Measurements from ENCODE around the gene COL5A2. TPM values are rescaled to one million over a fixed set of nuclear protein-coding genes. Genes with fewer than 3 reads are reported as not detected.

COL5A2 gene
- total RNA-seq, 1 donor from 2014 or later: 0.13 TPM

DNA sequence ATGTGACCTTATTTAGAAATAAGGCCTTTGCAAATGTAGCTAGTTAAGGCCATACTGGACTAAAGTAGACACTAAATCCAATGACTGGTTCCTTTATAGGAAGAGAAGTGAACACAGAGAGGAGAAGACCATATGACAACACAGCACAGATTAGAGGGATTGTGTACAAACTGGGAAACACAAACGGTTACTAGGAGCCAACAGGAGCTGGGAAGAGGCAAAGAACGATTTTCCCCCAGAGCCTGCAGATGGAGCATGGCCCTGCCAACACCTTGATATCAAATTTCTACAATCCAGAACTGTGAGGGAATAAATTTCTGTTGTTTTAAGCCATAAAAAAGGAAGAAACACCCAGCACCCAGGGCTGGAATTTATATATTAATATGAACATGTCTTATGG lies 38.7 kb upstream of the COL5A2 start:
- intact Hi-C loops (cut with micrococcal nuclease): no loop called here
- CTCF ChIA-PET: no interaction called here
- TF ChIP-seq, protein P1, sequence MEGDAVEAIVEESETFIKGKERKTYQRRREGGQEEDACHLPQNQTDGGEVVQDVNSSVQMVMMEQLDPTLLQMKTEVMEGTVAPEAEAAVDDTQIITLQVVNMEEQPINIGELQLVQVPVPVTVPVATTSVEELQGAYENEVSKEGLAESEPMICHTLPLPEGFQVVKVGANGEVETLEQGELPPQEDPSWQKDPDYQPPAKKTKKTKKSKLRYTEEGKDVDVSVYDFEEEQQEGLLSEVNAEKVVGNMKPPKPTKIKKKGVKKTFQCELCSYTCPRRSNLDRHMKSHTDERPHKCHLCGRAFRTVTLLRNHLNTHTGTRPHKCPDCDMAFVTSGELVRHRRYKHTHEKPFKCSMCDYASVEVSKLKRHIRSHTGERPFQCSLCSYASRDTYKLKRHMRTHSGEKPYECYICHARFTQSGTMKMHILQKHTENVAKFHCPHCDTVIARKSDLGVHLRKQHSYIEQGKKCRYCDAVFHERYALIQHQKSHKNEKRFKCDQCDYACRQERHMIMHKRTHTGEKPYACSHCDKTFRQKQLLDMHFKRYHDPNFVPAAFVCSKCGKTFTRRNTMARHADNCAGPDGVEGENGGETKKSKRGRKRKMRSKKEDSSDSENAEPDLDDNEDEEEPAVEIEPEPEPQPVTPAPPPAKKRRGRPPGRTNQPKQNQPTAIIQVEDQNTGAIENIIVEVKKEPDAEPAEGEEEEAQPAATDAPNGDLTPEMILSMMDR (IDR thresholded peaks at IDR 0.05): no peak

GRCh38 chr2:189217541-189217940 lies 38.0 kb upstream of the COL5A2 start:
- Mint-ChIP-seq H3K27me3 (no peaks in the 10 kb centered on the region), H3K4me3 (no peak overlapping the region), H3K9me3 (no peaks in the 10 kb centered on the region), H3K27ac (no peak overlapping the region), H3K4me1 (no peaks in the 10 kb centered on the region), H3K36me3 (ENCODE audit: low read depth) (no peaks in the 10 kb centered on the region)
- intact Hi-C loops (cut with micrococcal nuclease): no loop called here
- ATAC-seq (ENCODE audit: low read depth) (no peak), DNase-seq (no peak)
- CTCF ChIA-PET: no interaction called here
- POLR2A ChIA-PET: no interaction called here
- TF ChIP-seq, protein P1 (IDR thresholded peaks at IDR 0.05): no peak

More for the DNA sequence above, 38.7 kb upstream of the COL5A2 start:
- ATAC-seq (ENCODE audit: low read depth): no peak
- H3K27ac Mint-ChIP-seq: no peak overlapping the region
- H3K4me3 Mint-ChIP-seq: no peak overlapping the region
- H3K4me1 Mint-ChIP-seq: no peaks in the 10 kb centered on the region
- no peaks in the 10 kb centered on the region for H3K36me3 Mint-ChIP-seq (ENCODE audit: low read depth)
- no peak for DNase-seq
- H3K27me3 Mint-ChIP-seq: no peaks in the 10 kb centered on the region
- POLR2A ChIA-PET: no interaction called here
- no peaks in the 10 kb centered on the region for H3K9me3 Mint-ChIP-seq

DNA sequence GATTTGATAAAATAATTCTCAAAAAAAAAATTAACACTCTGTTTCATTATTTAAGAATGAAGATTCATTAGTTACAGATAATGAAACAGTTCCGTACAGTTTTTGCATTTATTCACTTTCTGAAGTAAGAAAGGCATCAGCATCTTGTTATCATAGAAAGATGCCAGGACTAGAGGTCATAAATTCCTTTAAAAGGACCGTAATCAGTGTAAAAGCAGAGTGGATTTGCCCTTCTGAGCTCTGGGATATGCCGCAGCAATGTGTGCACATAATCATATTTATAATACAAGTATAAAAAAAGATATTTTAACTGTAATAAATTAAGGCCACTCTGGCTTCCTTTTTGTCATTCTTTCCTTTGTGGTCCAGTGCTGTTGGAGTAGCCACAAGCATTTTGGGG lies 37.5 kb upstream of the COL5A2 start:
- intact Hi-C loops (cut with micrococcal nuclease): no loop called here
- H3K27ac Mint-ChIP-seq: no peak overlapping the region
- no peaks in the 10 kb centered on the region for H3K27me3 Mint-ChIP-seq
- H3K4me1 Mint-ChIP-seq: no peaks in the 10 kb centered on the region
- DNase-seq (no peak), ATAC-seq (ENCODE audit: low read depth) (no peak)
- H3K9me3 Mint-ChIP-seq: no peaks in the 10 kb centered on the region
- H3K36me3 Mint-ChIP-seq (ENCODE audit: low read depth): no peaks in the 10 kb centered on the region
- POLR2A ChIA-PET: no interaction called here
- no peak overlapping the region for H3K4me3 Mint-ChIP-seq
- TF ChIP-seq, protein P1 (IDR thresholded peaks at IDR 0.05): no peak
- CTCF ChIA-PET: no interaction called here

- H3K36me3 Mint-ChIP-seq (ENCODE audit: low read depth): no peaks in the 10 kb centered on the region
- intact Hi-C loops (cut with micrococcal nuclease): no loop called here
- H3K9me3 Mint-ChIP-seq: no peaks in the 10 kb centered on the region
- H3K27me3 Mint-ChIP-seq: no peaks in the 10 kb centered on the region
- H3K4me1 Mint-ChIP-seq: no peaks in the 10 kb centered on the region
- no peak overlapping the region for H3K4me3 Mint-ChIP-seq
- ChIA-PET CTCF (no interaction called here), POLR2A (no interaction called here)
- TF ChIP-seq, protein P1 (IDR thresholded peaks at IDR 0.05): no peak
- no peak overlapping the region for H3K27ac Mint-ChIP-seq
- ATAC-seq (ENCODE audit: low read depth) (no peak), DNase-seq (no peak)
Observed at GRCh38 chr2:189214484-189214883, 34.9 kb upstream of the COL5A2 start.

DNA sequence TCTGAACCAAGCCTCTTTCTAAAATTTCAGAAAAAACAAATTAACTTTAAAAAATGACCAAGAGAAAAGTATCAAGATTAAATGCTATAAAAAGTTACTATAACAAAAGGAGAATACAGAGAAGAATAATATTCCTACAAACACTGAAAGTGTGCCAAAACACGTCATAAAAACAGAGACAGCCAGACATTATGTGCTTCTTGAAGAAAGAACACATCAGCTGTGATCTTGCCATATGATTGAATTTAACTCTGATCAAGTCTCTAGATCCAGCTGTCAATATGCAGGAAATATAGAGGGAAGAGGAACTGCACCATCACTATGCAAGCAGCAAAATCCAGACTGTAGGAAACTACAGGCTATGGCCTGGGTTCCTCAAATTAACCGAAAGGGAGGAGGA lies 33.7 kb upstream of the COL5A2 start:
- ATAC-seq (ENCODE audit: low read depth): no peak

More for the DNA sequence above, 33.7 kb upstream of the COL5A2 start:
- Mint-ChIP-seq H3K4me1 (no peaks in the 10 kb centered on the region), H3K4me3 (no peak overlapping the region), H3K9me3 (no peaks in the 10 kb centered on the region), H3K27ac (no peak overlapping the region), H3K36me3 (ENCODE audit: low read depth) (no peaks in the 10 kb centered on the region), H3K27me3 (no peaks in the 10 kb centered on the region)
- intact Hi-C loops (cut with micrococcal nuclease): no loop called here
- POLR2A ChIA-PET: no interaction called here
- TF ChIP-seq, protein P1 (IDR thresholded peaks at IDR 0.05): no peak
- no peak for DNase-seq
- CTCF ChIA-PET: no interaction called here

Measured in activated B cell treated with CpG ODN at 0.5 μM for 24 hours (primary cell).